ENCODE results near the gene LRRC1.

LRRC1 gene

GRCh38 chr6:53960311-53960710 is 165.5 kb downstream of the LRRC1 start:
- Histone ChIP-seq H3K36me3 (ENCODE audit: control insufficient read depth in 2 of 2, insufficient read depth in 1 of 2, low read length in 2 of 2) (no peaks in the 10 kb centered on the region), H3K4me1 (ENCODE audit: control insufficient read depth, insufficient read depth, low read length) (no peaks in the 10 kb centered on the region), H3K27ac (ENCODE audit: extremely low read depth, low read depth, low read length) (no peak overlapping the region), H3K9me3 (ENCODE audit: control insufficient read depth, insufficient read depth, low read depth, low read length) (no peaks in the 10 kb centered on the region), H3K4me3 (ENCODE audit: low read depth, low read length) (no peak overlapping the region)
- TF ChIP-seq, protein P1, sequence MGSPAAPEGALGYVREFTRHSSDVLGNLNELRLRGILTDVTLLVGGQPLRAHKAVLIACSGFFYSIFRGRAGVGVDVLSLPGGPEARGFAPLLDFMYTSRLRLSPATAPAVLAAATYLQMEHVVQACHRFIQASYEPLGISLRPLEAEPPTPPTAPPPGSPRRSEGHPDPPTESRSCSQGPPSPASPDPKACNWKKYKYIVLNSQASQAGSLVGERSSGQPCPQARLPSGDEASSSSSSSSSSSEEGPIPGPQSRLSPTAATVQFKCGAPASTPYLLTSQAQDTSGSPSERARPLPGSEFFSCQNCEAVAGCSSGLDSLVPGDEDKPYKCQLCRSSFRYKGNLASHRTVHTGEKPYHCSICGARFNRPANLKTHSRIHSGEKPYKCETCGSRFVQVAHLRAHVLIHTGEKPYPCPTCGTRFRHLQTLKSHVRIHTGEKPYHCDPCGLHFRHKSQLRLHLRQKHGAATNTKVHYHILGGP (tag by site-specific recombination; IDR thresholded peaks at IDR 0.05): no peak
- TF ChIP-seq ZNF621 (tag by site-specific recombination; IDR thresholded peaks at IDR 0.05): no peak
- ChIA-PET CTCF (interaction anchor here (0.6 to 9.1 kb wide), 6 partner anchors 21 to 464 kb away, joined by 3 to 190 read pairs (median 43); partner anchors contain the start of gene LRRC1), POLR2A (interaction anchor here (1.6 kb wide), 1 partner anchor 166 kb away, joined by 4 read pairs; the partner anchor contains the start of gene LRRC1)

DNA sequence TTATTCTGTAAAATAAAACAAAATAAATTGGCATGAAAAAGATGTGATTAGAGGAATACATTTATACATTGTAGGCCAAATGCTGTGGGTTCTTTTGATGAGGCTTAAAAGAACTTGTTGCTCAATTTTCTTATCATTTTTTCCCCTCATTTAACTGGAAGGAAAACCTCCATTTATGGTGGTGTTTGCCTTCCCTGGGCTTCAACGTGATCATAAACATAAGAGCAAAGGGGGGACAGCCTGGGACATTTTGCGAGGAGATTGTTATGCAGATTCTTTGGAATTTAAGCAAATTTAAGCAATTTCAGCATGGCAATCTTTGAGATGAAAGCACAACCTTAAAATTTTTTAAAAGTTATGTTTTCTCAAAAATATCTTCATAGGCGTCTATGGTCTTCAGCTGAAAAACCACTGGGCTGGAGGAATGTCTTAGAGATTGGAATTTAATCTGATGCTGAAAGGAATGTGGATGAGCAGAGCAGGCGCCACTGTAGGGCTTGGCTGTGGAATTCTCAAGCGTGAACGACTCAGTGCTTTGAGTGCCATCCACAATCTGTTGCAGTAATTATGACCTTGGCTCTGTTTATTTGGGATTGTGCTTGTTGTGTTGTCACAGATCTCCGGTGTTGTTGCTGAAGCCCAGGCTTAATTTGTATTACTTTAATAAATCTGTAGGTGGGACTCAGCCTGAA is 167.0 kb downstream of the LRRC1 start:
- no peak for TF ChIP-seq YY2 (tag by site-specific recombination; IDR thresholded peaks at IDR 0.05)
- no peak for TF ChIP-seq ZNF777 (tag by site-specific recombination; IDR thresholded peaks at IDR 0.05; ENCODE audit: borderline replicate concordance)
- no peak for TF ChIP-seq ZNF692 (tag by site-specific recombination; IDR thresholded peaks at IDR 0.05)
- TF ChIP-seq ZNF530 (tag by site-specific recombination; IDR thresholded peaks at IDR 0.05; ENCODE audit: low read depth): no peak
- TF ChIP-seq ZNF37A (tag by site-specific recombination; IDR thresholded peaks at IDR 0.05): no peak
- Histone ChIP-seq H3K4me1 (ENCODE audit: control insufficient read depth, insufficient read depth, low read length) (no peaks in the 10 kb centered on the region), H3K9me3 (ENCODE audit: control insufficient read depth, insufficient read depth, low read depth, low read length) (no peaks in the 10 kb centered on the region), H3K27ac (ENCODE audit: extremely low read depth, low read depth, low read length) (no peak overlapping the region), H3K36me3 (ENCODE audit: control insufficient read depth in 2 of 2, insufficient read depth in 1 of 2, low read length in 2 of 2) (no peaks in the 10 kb centered on the region), H3K4me3 (ENCODE audit: low read depth, low read length) (no peak overlapping the region)
- CTCF ChIA-PET: interaction anchor here (1.1 to 9.1 kb wide), 3 partner anchors 19 to 236 kb away, joined by 3 to 190 read pairs (median 127); partner anchors contain the start of gene LRRC1
- POLR2A ChIA-PET: no interaction called here

DNA sequence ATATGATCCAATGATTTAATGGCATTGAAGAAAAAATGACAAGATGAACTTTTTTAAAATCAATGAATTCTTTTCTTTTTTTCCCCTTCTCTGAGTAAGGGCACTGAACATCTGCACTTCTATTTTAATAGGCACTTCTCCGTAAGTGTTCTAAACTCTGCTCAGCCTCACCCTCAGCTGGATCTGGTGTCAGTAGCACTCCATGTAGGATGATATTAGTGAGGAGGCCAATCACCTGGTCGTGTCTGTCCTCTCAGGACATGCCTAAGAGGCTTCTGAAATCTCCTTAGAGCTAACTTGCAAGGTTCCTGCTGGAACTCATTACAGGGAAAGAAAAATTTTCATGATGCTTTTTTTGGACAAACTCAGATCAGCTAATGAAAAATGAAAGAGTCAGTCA is 167.8 kb downstream of the LRRC1 start:
- ChIA-PET POLR2A (no interaction called here), CTCF (interaction anchor here (0.6 to 1.1 kb wide), 3 partner anchors 18 to 230 kb away, joined by 3 read pairs; no protein-coding TSS in a partner anchor)
- TF ChIP-seq ZNF530 (tag by site-specific recombination; IDR thresholded peaks at IDR 0.05; ENCODE audit: low read depth) (no peak), KLF10 (tag by site-specific recombination; IDR thresholded peaks at IDR 0.05) (no peak)
- Histone ChIP-seq H3K4me3 (ENCODE audit: low read depth, low read length) (no peak overlapping the region), H3K27ac (ENCODE audit: extremely low read depth, low read depth, low read length) (no peak overlapping the region), H3K36me3 (ENCODE audit: control insufficient read depth in 2 of 2, insufficient read depth in 1 of 2, low read length in 2 of 2) (no peaks in the 10 kb centered on the region), H3K4me1 (ENCODE audit: control insufficient read depth, insufficient read depth, low read length) (no peaks in the 10 kb centered on the region), H3K9me3 (ENCODE audit: control insufficient read depth, insufficient read depth, low read depth, low read length) (no peaks in the 10 kb centered on the region)

- no peak overlapping the region for H3K27ac ChIP-seq (ENCODE audit: extremely low read depth, low read depth, low read length)
- no peaks in the 10 kb centered on the region for H3K9me3 ChIP-seq (ENCODE audit: control insufficient read depth, insufficient read depth, low read depth, low read length)
- H3K36me3 ChIP-seq (ENCODE audit: control insufficient read depth in 2 of 2, insufficient read depth in 1 of 2, low read length in 2 of 2): no peaks in the 10 kb centered on the region
- no peak overlapping the region for H3K4me3 ChIP-seq (ENCODE audit: low read depth, low read length)
- TF ChIP-seq ZNF184 (tag by site-specific recombination; IDR thresholded peaks at IDR 0.05): no peak
- no peak for TF ChIP-seq GFI1B (tag by site-specific recombination; IDR thresholded peaks at IDR 0.05)
- no peak for TF ChIP-seq ZNF629 (tag by site-specific recombination; IDR thresholded peaks at IDR 0.05)
- no peak for TF ChIP-seq KLF16 (tag by site-specific recombination; IDR thresholded peaks at IDR 0.05)
- TF ChIP-seq, protein P2, sequence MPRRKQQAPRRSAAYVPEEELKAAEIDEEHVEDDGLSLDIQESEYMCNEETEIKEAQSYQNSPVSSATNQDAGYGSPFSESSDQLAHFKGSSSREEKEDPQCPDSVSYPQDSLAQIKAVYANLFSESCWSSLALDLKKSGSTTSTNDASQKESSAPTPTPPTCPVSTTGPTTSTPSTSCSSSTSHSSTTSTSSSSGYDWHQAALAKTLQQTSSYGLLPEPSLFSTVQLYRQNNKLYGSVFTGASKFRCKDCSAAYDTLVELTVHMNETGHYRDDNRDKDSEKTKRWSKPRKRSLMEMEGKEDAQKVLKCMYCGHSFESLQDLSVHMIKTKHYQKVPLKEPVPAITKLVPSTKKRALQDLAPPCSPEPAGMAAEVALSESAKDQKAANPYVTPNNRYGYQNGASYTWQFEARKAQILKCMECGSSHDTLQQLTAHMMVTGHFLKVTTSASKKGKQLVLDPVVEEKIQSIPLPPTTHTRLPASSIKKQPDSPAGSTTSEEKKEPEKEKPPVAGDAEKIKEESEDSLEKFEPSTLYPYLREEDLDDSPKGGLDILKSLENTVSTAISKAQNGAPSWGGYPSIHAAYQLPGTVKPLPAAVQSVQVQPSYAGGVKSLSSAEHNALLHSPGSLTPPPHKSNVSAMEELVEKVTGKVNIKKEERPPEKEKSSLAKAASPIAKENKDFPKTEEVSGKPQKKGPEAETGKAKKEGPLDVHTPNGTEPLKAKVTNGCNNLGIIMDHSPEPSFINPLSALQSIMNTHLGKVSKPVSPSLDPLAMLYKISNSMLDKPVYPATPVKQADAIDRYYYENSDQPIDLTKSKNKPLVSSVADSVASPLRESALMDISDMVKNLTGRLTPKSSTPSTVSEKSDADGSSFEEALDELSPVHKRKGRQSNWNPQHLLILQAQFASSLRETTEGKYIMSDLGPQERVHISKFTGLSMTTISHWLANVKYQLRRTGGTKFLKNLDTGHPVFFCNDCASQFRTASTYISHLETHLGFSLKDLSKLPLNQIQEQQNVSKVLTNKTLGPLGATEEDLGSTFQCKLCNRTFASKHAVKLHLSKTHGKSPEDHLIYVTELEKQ (tag by site-specific recombination; IDR thresholded peaks at IDR 0.05; ENCODE audit: borderline replicate concordance): no peak
- no peak for TF ChIP-seq ZNF837 (tag by site-specific recombination; IDR thresholded peaks at IDR 0.05)
- TF ChIP-seq HOXC10 (CRISPR knock-in tag; IDR thresholded peaks at IDR 0.05): no peak
- TF ChIP-seq KLF8 (tag by site-specific recombination; IDR thresholded peaks at IDR 0.05): no peak
- no peak for TF ChIP-seq ZNF423 (tag by site-specific recombination; IDR thresholded peaks at IDR 0.05)
- TF ChIP-seq, protein P3, sequence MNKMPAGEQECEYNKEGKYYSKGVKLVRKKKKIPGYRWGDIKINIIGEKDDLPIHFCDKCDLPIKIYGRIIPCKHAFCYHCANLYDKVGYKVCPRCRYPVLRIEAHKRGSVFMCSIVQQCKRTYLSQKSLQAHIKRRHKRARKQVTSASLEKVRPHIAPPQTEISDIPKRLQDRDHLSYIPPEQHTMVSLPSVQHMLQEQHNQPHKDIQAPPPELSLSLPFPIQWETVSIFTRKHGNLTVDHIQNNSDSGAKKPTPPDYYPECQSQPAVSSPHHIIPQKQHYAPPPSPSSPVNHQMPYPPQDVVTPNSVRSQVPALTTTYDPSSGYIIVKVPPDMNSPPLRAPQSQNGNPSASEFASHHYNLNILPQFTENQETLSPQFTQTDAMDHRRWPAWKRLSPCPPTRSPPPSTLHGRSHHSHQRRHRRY (tag by site-specific recombination; IDR thresholded peaks at IDR 0.05): no peak
- no peak for TF ChIP-seq YY2 (tag by site-specific recombination; IDR thresholded peaks at IDR 0.05)
- TF ChIP-seq ZIC2 (tag by site-specific recombination; IDR thresholded peaks at IDR 0.05): no peak
- POLR2A ChIA-PET: no interaction called here
- H3K4me1 ChIP-seq (ENCODE audit: control insufficient read depth, insufficient read depth, low read length): no peaks in the 10 kb centered on the region
- CTCF ChIA-PET: interaction anchor here (0.7 to 1.6 kb wide), 5 partner anchors 9 to 249 kb away, joined by 3 to 8 read pairs (median 3); no protein-coding TSS in a partner anchor
These were observed 172.6 kb downstream of the LRRC1 start for GRCh38 chr6:53967415-53967814.

Measured in HEK293 (cell line).